Measurements from ENCODE around the gene MRPS23.
A peak's percentile ranks its signal among the peaks of the same experiment; 100 is the strongest.

The MRPS23 gene

DNA sequence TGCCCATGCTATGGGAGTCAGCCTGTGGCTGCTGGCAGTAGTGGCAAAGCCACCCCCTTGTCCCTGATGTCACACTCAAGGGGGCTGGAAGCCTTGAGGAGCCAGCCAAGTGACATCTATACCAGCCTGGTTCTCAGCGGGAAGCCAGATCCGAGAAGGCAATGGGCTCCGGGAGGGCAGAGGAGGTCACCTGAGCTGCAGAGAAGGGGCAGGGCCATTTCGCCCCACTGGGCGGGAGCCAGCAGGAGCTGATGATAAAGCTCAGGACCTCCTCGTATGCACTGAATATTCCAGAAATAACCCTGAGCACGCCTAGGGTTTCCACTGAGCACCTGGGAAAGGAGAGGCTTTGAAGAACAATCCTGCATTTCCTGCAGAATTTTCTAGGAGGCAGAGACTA, 19.0 kb downstream of the MRPS23 start:
- no peak overlapping the region for H3K4me3 ChIP-seq (ENCODE audit: control insufficient read depth, low read depth, low read length)
- no peak for DNase-seq (ENCODE audit: low read depth)
- no peak for TF ChIP-seq CTCF (conservative IDR thresholded peaks at IDR 0.05; ENCODE audit: control insufficient read depth, insufficient read depth, low read depth, low read length)

GRCh38 chr17:57823469-57824401, 26.1 kb downstream of the MRPS23 start:
- H3K4me3 ChIP-seq (ENCODE audit: control insufficient read depth, low read depth, low read length) = no peak overlapping the region
- TF ChIP-seq CTCF (conservative IDR thresholded peaks at IDR 0.05; ENCODE audit: control insufficient read depth, insufficient read depth, low read depth, low read length) = no peak
- peak; percentile 60 for DNase-seq (ENCODE audit: low read depth)

DNA sequence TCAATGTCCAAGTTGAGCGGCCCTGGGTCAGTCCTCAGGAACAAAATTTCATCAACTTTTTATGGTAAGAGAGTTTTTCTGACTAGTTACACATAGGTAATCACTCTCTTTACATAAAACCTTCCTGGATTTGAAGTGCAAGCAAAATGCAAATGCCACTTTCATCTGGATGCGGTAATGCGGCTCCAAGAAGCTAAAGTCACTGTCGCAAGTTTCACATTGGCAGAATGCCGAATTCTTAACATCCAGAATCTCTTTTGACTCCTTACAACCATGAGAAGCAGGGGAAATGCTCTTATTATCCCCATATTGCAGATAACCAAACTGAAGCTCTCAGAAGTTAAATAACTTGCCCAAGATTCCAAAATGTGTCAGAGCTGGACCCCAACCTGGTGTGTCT, 30.0 kb downstream of the MRPS23 start:
- no peak for TF ChIP-seq CTCF (conservative IDR thresholded peaks at IDR 0.05; ENCODE audit: control insufficient read depth, insufficient read depth, low read depth, low read length)
- no peak overlapping the region for H3K4me3 ChIP-seq (ENCODE audit: control insufficient read depth, low read depth, low read length)
- DNase-seq (ENCODE audit: low read depth) = no peak

DNA sequence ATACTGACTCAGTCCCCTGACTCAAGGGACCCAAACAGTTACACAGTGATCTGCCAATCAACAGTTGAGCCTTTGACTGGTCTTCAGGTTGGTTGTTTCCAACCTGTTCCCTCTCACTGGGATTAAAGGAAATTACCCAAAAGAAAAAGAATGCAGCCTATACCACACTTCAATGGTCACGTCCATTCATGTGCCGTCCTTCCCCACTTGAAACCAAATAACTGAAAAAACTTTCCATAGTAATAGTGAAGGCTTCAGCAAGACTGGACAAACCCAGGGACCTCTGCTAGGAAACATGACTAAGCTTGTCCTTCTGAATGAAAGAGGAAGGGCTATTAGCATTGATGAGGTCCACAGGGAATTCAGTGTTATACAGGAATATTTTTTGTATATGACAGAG, 30.6 kb downstream of the MRPS23 start:
- no peak for DNase-seq (ENCODE audit: low read depth)
- TF ChIP-seq CTCF (conservative IDR thresholded peaks at IDR 0.05; ENCODE audit: control insufficient read depth, insufficient read depth, low read depth, low read length) = no peak
- no peak overlapping the region for H3K4me3 ChIP-seq (ENCODE audit: control insufficient read depth, low read depth, low read length)

DNA sequence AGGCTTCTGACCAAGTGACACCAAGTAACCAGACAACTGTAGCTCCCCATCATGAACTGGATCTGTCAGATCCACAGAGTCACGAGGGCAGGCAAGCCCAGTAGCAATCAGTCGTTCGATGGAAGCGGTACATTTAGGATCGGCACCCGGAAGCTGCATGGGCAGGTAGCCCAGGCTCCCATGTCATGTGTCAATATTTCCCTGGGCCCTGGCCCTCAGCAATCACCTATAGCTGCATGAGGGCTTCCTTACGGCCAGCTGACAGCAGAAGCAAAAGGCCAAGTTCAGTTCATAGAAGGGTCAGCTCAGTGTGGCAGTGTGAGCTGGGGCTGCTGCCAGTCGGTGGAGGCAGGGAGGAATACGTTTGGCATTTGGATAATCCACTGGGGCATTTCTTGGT, 31.8 kb downstream of the MRPS23 start:
- DNase-seq (ENCODE audit: low read depth) = no peak
- no peak overlapping the region for H3K4me3 ChIP-seq (ENCODE audit: control insufficient read depth, low read depth, low read length)
- TF ChIP-seq CTCF (conservative IDR thresholded peaks at IDR 0.05; ENCODE audit: control insufficient read depth, insufficient read depth, low read depth, low read length) = no peak

GRCh38 chr17:57817299-57817698, 32.5 kb downstream of the MRPS23 start:
- DNase-seq (ENCODE audit: low read depth) = no peak
- no peak for TF ChIP-seq CTCF (conservative IDR thresholded peaks at IDR 0.05; ENCODE audit: control insufficient read depth, insufficient read depth, low read depth, low read length)
- no peak overlapping the region for H3K4me3 ChIP-seq (ENCODE audit: control insufficient read depth, low read depth, low read length)
